ENCODE data around the gene CCDC138.

Gene CCDC138

GRCh38 chr2:108896741-108897140, 110.2 kb downstream of the CCDC138 start:
- no peak for DNase-seq (ENCODE audit: low read depth)

DNA sequence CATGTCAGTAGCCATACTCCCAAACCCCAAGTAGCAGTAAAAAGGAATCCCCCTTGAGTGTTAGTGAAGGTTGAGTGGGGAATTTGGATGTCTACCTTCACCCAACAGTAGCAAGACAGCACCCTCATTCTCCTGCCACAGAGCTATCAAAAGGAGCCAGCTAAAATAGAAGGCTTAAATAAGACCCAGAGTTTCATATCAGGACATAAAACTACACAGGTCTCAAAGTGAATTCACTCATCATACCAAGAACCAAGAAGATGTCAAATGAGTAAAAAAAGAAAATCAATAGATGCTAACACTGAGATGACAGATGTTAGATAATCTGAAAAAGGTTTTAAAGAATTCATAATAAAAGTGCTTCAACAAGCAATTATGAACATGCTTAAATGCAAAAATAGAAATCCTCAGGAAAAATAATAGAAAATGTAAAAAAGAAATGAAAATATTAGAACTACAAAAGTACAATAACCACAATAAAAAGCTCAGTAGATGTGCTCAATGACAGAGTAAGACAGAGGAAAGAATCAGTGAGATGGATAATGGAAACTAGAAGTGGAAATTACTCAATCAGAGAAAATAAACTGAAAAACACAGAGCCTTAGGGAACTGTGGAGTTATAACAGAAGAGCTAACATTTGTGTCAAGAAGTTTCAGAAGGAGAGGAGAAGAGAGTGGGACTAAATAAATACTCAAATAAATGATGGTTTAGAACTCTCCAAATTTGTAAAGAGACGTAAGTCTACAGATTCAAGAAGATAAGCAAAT, 111.9 kb downstream of the CCDC138 start:
- DNase-seq (ENCODE audit: low read depth), result no peak

DNA sequence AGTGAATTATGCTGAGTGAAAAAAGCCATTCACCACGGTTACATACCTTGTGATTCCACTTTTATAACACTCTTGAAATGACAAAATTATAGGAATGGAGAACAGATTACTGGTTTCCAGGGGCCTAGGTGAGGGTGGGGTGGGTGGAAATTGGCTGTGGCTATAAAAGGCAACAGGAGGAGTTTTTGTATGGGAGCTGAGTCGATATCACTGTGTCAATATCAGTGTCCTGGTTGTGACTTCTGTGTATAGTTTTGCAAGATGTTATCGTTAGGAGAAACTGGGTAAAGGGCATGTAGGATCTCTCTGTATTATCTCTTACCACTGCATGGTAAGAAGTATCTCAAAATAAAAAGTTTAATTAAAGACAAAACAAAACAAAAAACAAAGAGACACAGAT, 118.1 kb downstream of the CCDC138 start:
- no peak for DNase-seq (ENCODE audit: low read depth)

GRCh38 chr2:108905176-108905575, 118.6 kb downstream of the CCDC138 start:
- no peak for DNase-seq (ENCODE audit: low read depth)

GRCh38 chr2:108905906-108906305, 119.3 kb downstream of the CCDC138 start:
- no peak for DNase-seq (ENCODE audit: low read depth)

GRCh38 chr2:108906403-108907077, 120.0 kb downstream of the CCDC138 start:
- no peak for DNase-seq (ENCODE audit: low read depth)

GRCh38 chr2:108907822-108908712, 121.5 kb downstream of the CCDC138 start:
- no peak for DNase-seq (ENCODE audit: low read depth)

GRCh38 chr2:108908713-108909070, 122.1 kb downstream of the CCDC138 start:
- DNase-seq (ENCODE audit: low read depth), result no peak

DNA sequence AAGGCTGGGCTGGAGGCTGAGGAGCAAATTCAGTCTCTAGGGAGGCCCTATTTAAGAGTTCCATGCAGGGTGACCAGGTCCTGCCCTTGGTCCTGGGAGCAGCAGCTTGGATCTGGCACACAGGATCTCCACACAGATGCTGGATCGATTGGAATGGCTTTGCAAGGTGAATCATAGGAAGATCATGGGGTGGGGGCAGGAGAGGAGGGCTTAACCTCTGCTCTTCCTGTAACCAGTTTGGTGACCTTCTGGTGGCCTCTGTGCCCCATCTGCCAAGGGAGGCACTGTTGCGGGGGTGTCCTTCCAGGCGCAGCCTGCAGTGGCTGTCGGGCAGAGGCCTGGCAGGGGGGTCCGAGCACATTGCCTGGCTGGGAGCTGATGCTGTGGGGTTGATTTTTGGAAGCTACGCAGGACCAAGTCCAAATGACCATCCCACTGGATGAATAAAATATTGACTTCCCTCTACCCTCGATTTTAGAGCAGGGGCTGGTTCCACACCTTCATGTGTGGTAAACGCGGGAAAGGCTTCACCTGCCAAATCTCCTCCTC, 122.8 kb downstream of the CCDC138 start:
- no peak for DNase-seq (ENCODE audit: low read depth)

GRCh38 chr2:108910011-108910431, 123.5 kb downstream of the CCDC138 start:
- DNase-seq (ENCODE audit: low read depth), result no peak

DNA sequence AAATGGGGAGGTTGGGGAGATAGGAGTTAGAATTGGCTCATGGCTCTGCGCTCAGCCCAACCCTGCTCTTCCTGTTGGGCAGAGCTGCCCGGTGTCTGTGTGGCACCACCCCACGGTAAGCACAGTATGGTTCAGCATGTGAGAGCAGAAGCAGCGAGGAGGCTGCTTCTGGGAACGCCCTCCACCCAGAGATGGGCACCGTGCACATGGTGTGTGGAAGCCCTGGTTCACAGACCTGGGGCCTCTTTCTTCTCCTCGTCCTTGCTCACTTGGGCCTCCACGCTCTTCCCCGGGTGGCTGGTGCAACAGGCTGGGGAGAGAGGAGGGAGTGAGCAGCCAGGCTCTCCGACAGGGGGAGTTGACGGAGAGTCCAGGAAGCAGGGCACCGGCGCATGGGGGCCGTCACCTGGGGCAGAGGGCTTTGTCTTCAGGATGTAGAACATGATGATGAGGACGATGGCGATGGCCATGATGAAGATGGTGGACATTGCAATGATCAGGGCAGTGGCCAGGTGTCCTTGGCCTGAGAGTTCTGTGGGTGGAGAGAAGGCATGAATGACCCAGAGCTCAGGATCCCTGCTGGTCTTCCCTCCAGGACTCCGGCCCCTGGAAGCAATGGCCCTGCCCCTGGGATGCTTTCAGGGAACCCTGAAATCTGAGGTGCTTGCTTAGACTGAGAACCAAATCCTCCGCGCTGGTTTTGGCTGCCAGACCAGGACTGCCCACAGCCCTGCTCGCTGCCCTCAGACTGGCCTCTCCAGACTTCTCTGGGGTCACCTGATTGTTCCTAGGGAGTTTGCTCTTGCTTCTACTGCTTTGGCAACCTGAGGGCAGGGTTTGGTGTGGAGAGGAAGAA, 124.2 kb downstream of the CCDC138 start:
- no peak for DNase-seq (ENCODE audit: low read depth)

- no peak for DNase-seq (ENCODE audit: low read depth)
These were observed 124.8 kb downstream of the CCDC138 start for GRCh38 chr2:108911401-108911800.

DNA sequence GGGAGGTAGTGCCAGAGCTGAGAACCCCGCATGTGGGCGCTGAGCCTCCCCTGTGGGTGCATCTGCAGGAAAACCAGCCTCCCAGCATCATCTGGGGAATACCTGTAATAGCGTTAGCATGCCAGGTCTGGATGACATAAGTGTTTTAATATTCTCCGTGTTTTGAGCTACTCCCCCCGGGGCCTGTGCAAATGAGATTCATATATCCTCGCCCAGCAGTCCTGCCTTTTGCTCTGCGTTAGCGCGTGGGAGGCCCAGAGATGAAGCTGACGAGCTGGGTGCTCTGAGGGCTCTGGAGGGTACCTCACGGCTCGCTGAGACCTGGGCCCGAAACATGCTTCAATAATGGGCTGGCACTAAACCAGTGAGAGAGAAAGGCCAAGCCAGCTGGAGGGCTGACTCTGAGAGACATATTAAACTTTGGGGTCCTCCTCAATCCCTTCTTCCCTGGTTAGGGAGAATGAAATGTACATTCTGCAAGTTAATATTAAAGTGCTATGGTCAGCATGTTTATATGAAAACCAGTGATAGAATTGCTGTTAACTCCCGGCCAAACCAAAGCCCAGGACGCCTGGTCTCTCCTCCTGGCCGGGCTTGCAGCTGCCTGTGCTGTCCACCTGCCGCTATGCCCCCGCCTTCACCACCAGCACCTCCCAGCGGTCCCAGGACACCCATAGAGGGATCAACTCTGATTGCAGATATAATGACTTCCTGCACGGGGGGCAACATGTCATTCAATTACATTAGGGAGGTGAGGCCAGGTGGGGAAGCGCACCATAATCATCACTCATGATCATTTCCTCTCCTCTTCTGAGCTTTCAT, 125.4 kb downstream of the CCDC138 start:
- DNase-seq (ENCODE audit: low read depth), result no peak

- DNase-seq (ENCODE audit: low read depth), result no peak
These were observed 126.0 kb downstream of the CCDC138 start for GRCh38 chr2:108912629-108912902.

DNA sequence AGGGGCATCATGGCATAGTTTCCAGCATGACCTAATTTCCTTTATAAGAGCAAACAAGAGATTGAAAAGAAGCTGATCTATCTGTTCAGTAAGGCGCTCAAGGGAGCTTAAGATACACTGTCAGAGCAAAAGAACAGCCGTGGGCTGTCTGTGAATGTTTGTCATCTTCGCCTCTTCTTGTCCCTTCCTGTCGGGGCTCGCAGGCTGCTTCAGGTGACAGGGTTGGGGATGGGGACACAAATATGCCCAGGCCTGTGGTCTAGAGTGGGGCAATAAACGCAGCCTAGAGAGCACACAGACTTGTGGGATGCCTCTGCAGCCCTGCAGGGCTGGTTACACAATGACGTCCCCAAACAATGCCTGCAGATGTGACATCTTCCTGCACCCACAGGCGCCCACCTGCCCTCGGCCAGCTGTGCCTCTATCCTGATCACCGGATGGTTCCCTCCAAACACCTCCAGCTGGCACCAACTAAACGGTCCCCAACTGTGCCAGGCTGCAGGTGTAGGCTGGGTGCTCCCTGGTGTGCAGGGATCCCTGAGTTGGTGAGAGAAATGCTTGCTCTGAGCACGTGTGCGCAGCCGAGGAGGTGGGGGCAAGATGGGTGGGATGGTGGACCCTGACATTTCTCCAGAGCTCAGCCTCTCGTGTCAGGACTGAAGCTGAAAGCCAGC, 129.7 kb downstream of the CCDC138 start:
- DNase-seq (ENCODE audit: low read depth), result no peak

- no peak for DNase-seq (ENCODE audit: low read depth)
These were observed 130.3 kb downstream of the CCDC138 start for GRCh38 chr2:108916796-108917421.

DNA sequence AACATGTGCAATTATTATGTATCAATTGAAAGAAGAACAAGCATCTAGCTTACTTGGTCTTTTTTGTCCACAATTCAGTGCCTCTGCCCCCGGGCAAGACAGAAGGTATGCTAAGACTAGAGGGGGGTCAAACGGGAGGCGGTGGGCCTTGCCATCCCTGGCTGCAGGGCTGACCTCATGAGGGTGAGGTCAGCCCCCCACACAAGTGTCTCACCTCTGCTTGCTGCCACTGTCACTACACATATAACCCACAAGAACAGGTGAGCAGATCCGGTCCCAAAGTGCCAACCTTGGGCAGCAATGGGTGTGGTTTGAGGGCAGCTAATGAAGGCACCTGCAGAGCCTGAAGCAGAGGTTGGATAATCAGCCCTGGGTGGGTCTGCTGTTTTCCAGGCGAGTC, 131.0 kb downstream of the CCDC138 start:
- DNase-seq (ENCODE audit: low read depth), result no peak

DNA sequence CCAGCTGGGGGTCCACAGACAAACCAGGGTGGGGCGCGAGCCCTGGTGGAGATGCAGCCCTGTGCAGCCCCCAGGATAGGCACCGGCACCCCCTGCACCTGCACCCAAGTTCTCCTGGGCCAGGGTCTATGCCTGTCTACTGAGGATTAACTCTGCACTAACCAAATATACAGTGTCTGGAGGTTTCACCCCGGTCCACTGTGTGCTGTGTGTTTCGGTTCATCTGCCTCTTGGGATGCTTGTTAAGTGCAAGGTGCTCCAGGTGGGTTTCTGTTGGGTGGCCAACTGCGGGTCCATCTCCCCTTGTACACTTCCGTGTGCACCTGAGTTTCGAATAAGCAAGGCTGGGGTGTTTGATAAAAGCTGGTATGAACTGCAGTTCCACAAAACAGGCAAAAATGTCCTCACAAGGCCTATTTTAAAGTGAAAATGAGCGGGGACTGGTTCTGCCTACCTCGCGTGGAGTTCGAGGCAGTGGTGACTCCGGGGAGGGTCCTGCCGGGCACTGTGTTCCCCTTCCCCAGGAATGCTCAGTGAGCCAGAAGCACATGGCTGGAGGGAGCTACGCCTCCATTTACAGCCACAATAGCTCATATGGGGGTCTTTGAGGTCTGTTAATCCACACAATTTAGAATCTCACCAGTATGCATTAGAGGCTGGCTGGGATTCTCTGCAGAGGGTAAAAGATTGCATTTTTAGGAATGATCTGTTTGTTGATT, 131.7 kb downstream of the CCDC138 start:
- no peak for DNase-seq (ENCODE audit: low read depth)

DNA sequence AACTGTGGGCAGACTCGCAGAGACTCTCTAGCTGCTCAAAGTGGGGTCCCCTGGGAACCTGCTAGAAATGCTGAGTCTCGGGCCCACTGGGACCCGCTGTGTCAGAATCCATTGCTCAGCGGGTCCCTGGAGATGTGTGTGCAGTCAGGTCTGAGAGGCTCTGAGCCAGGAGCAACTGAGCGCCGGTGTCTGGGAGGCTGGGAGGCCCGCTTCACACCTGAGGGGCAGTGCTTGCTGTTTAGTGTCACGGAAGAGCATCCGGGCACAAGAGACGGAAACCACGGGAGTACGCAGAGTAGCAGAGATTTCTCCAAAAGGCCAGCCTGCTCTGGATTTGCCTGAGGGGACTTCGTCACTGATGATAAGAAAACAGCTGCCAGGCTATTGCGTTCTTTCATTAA, 132.4 kb downstream of the CCDC138 start:
- no peak for DNase-seq (ENCODE audit: low read depth)

Measured in HS-5 (cell line).